Astrocyte of the hippocampus (primary cell): Measurements from ENCODE around the gene ZNF322.

Source experiments
- DNase-seq: peaks from one replicate; pipeline ENCODE4 v3.0.0; 2011; ENCODE audit warnings: low read depth, low spot score

Gene ZNF322

DNA sequence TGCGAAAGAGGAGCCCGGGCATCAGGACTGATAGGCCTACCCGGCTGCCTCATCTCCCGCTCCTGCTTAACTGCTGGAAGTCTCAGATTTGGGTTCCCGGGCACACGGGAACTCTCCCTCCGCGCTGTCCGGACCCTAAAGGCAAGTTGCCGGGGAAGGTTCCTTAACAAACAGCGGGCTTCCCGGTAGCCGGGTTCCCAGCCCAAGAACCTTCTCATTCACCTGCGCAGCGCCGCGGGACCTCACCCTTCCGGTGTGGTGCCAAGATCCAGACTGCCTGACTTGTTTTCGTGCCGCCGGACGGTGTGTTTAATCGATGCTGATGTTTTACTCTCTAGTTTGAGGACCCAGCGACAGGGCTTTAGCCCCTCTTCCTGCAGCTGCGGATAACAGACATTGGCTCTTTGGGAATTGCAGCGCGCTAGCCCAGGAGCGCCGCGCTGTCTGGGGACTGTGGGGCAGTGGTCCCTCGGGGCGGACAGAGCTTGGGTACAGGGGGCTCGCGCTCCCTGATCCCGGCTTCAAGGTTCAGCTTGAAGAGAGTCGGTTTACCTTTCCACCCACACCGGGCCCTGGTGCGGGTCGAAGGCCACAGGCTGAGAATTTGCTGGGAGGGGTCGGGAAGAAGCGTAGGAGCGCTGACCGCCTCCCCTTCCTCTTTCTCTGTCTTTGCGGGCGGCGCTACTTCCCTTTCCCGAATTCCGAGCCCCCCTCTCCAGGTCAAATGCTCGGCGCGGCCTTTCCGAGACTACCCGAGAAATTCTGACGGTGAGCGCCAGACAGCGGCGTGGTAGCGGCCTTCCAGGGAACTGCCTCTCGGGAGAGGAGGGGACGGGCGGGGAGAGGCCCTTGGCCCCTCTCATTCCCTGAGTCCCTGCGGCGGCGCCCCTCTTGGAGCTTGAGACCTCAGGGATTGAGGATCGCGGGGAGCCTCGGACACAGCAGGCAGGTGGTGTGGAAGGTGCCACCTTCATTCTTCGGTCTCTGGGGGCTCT, 45.6 kb downstream of the ZNF322 start:
- DNase-seq, result peak; percentile 36

DNA sequence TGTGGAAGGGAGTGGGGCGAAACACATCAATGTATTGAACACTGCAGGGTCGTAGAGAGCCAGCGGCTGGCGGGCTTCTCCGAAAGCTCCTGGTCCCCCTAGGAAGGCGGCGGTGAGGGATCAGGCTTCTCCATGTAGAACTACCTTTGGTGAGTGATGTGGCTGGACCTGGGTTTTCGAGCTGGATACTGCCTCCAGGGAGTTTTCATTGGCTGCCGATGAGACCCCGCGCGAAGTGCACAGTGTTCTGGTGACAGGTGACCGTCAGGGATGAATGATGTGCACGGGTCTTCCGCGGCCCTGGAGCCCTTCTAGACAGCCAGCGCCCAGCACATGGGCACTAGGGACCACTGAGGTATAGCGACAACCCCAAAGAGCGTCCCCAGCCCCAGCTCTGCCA, 46.3 kb downstream of the ZNF322 start:
- DNase-seq, result no peak

DNA sequence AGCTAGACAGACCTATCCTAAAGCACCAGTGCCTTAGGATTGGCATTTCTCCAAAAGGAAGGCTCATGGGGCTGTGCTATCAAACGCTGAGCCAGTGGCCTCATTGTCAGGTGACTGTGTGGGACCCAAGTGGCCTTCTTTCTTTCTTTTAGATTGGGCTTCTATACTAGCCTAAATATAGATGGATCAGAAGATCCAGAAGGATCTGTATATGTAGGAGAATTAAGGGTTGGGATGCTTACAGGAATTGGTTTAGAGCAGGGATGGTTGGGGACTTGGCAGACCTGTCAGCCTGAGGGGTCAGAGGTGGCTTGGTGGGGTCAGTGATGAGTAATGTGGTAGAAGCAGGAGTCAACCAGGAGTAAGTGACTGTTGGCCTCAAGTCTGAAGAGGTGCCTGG, 47.9 kb downstream of the ZNF322 start:
- no peak for DNase-seq

DNA sequence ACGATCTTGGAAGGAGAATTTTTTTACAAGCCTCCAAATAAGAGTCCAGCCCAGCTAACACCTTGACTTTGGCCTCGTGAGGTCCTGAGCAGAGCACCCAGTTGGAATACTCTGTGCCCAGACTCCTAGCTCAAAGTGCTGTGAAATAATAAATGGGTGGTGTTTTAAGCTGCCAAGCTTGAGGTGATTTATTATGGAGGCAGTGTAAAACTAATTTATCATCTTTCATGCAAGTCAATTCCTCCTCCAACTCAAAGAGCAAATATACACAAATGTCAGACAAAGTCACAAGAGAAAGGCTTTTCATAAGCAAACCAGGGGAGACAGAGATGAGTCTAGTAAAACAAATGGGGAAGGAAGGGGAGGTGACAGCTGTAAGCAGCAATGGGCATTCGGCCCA, 50.1 kb downstream of the ZNF322 start:
- DNase-seq, result no peak

DNA sequence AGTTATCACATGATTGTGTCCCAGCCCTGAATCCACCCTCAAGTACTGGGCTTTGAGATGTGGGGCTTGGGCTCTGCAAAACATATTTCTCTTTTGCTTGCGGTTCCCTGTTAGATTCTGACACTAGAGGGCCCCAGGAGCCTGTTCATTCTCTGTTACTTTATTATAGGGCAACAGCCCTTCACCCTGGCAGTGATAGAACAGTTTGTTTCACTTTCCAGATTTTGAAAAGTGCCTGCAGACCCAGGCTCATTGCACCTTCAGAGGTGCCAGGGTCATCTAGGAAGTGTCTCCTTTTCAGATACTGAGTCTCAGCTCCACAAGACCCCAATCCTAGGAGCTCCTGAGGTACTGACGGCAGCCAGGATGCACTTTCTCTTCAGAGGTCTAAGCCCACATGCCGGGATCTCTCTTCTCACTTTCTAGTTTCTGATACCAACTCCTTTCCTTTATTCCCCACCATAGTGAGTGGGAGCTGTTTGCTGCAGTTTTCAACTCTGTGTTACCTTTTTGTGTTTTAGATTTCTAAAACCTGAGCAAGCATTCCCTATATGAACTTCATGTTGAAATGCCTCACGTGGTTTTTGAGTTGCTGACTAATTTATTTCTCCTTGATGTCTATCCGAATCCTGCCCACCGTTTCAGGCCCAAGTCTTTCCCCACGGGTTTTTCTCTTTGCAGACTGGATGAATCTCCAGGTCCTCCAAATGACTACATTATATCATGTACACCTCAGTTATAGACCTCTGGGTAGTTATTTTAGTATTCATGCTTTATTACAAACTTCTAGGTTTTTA, 51.9 kb downstream of the ZNF322 start:
- DNase-seq, result peak; percentile 75

DNA sequence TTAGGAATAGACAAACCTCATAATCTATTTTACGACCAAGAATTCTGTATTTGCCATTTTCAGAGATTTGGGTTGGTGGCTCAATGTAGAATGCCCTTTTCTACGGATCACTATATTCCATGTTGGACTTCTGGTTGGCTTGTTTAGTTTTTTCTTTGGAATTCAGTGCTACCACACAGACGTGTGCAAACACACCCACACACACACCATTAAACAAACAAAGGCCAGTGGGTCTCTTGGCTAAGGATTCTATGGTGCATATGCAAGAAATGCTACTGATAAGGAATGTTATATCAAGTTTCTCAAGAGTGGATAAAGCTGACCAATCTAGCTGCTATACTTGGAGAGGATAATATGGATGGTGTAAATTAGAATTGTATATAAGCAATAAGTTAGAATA, 54.7 kb downstream of the ZNF322 start:
- no peak for DNase-seq

DNA sequence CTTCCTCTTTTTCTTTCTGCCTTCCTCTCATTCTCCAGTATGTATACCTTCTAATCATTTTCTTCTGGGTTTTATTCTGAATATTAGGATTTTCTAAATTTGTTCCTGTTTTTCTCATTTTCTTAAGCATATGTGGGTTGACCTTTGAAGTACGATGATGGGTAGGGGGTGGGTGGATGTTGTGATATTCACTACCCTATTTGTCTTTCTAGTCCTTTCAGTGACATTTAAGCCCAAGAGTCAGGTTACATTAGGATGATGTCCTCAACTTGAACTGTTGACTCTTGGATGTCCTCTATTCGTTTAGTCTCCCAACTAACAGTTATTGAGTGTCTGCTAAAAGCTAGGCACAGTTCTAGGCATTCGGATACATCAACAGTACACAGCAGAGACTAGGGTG, 55.5 kb downstream of the ZNF322 start:
- DNase-seq, result no peak

DNA sequence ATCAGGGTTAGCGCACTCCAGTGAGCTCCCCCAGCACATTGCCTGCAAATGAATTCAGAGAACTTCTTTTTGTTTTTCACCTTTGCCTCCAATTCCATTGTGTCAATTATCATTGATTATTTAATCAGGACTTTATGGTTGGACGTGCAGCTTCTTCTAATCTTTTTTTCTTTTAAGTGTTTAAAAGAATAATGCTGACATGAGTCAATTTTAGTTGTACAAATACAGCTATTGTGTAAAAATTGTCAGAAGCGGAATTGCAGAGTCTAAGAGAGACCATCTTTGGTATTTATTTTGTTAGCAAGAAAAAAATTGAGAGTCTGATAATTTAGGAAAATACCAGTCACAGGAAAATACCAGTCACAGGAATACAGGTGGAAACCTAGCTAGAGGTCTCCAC, 57.3 kb downstream of the ZNF322 start:
- DNase-seq, result no peak

DNA sequence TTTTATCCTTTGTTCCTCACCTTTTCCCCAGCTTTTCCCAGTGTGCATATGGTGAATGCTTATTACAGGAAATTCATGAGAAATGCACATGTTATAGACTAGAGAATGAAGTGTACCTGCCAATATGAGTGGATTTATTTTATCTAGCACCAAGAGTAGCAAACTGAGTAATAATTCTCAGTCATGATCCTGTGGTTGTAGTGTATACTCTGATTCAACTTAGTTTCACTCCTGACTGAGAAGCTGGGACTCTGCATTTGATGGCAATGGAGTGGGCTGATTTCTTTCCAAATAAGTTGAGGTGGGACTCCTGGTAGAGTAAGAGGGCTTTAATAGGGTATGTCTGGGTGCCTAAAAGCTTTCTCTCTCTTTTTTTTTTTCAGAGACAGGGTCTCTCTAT, 58.8 kb downstream of the ZNF322 start:
- no peak for DNase-seq

DNA sequence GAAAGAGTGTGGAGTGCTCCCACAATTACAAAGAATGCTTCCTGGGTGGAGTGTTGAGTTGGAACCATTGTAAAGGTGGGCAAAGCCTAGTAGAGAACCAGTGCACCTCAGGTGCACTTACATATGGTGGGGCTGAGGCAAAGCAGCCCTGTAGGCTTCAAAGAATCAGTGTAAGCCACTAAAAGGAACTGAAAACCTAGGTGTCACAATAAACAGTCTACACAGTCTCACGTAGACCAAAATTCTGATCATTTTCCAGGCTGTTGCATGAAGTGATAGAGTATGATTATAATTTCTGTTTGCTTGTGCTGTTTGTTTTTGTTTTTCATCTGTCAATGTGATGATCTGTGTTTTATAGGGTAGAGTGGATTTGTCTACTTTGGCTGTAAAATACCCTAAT, 60.0 kb downstream of the ZNF322 start:
- no peak for DNase-seq

DNA sequence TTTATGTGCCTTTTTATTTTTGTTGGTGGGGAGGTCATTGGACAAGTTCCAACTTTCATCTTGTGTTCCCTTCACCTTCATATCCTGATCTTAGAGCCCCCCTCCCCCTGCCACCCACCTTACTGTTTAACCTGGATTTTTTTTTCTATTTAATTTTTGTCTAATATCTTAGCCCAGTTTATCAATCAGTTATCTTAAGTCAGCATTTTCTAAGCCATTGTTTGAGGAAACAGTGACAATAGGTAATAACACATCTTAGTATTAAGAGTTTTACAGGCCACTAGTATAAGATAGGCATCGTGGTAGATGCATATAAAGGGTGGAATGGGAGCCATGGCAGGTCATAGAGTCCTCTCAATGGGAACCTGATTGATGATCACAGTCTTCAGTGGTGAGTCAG, 60.4 kb downstream of the ZNF322 start:
- no peak for DNase-seq

DNA sequence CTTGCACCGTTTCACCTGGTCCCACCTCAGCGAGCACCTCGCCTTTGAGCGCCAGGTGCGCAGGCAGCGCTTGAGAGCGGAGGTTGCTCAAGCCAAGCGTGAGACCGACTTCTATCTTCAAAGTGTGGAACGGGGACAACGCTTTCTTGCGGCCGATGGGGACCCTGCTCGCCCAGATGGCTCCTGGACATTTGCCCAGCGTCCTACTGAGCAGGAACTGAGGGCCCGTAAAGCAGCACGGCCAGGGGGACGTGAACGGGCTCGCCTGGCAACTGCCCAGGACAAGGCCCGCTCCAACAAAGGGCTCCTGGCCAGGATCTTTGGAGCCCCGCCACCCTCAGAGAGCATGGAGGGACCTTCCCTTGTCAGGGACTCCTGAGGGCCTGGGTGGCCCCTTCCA, 61.3 kb downstream of the ZNF322 start:
- DNase-seq, result no peak

DNA sequence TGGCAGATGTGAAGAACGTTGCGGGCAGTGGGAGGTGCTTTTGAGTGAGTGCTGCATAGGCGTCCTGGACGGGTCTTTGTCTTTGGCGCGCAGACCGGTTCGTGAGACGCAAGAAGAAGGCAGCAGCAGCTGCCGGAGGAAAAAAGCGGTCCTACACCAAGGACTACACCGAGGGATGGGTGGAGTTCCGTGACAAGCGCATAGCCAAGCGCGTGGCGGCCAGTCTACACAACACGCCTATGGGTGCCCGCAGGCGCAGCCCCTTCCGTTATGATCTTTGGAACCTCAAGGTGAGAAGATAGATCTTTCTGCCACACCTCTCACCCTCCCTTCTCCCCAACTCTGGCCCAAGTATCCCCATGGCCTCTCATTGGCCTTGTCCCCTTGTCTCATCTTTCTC, 61.7 kb downstream of the ZNF322 start:
- no peak for DNase-seq

DNA sequence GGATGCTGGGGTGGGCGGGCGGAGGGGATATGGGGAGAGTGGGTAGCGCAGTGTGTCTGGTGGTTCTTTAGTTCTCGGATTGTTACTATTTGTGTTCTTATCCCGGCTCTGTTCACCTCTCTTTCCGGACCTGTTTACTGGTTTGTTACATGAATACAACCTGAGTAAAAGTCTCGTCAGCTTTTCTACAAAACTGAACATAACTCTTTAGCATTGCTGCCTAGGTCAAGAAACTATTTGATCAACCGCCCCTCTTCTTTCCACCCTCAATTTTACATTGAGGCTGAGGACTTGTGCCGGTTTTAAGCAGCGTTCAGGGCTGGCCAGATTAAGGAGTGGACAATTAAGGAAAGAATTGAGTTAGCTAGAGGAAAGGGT, 62.2 kb downstream of the ZNF322 start:
- no peak for DNase-seq

DNA sequence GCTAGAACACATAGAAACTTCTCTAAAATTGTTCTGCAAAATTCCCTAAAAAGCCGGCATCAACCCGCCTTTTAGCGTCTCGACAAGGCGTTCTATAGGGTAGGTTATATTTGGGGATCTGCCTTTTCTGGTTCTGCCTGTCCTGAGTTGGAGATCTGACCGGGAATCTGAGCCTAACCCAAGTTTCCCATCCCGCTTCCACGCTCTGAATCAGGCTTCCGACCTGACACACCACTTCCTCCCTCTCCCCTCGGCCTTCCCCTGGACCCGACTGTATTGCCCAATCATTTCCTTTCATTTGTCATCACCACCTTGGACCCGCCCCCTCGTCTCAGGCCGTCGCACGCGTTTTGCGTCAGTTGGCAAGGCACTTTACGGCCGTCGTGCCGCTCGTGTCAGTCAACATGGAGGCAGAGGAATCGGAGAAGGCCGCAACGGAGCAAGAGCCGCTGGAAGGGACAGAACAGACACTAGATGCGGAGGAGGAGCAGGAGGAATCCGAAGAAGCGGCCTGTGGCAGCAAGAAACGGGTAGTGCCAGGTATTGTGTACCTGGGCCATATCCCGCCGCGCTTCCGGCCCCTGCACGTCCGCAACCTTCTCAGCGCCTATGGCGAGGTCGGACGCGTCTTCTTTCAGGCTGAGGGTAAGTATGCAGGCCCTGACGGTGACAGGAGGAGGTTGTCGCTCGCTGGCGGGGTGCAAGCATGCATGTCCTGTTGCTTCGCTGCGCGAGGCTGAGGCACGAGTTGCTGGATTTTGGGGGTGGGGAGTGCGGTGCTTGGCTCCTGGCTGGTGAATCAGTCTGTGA, 62.8 kb downstream of the ZNF322 start, which contains the start of gene ABT1:
ABT1 (plus strand) TSS at position 375 of the 810 bp plus-strand sequence; CDS start at position 405, 30 bp downstream.
- peak; percentile 99 for DNase-seq

DNA sequence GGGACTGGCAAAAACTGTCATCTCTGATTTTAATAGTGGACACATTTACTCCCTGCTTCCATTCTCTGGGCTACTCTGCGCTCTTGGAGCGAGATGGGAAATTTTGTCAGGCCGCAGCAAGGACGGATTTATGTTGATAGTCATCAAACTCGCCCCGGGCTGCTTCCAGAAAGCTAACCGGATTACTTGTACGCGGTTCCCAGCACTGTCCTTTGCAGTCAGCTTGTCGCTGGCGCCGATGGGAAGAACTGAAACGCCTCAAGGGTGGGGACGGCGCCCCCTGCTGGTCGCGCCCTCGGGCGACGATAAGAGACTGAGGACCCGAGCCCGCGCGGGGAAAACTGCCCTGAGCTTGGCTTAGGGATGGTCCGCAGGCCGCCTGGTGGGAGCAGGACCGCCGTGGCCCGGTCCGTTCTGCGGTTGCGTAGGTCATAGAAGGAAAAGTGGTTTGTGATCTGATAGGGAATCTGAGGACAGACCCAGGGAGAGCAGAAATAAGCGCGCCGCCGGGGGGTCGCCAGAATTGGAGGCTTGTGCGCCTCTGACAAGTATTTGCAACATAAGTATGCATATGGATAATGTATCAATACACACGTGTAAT, 63.8 kb downstream of the ZNF322 start:
- peak; percentile 95 for DNase-seq

DNA sequence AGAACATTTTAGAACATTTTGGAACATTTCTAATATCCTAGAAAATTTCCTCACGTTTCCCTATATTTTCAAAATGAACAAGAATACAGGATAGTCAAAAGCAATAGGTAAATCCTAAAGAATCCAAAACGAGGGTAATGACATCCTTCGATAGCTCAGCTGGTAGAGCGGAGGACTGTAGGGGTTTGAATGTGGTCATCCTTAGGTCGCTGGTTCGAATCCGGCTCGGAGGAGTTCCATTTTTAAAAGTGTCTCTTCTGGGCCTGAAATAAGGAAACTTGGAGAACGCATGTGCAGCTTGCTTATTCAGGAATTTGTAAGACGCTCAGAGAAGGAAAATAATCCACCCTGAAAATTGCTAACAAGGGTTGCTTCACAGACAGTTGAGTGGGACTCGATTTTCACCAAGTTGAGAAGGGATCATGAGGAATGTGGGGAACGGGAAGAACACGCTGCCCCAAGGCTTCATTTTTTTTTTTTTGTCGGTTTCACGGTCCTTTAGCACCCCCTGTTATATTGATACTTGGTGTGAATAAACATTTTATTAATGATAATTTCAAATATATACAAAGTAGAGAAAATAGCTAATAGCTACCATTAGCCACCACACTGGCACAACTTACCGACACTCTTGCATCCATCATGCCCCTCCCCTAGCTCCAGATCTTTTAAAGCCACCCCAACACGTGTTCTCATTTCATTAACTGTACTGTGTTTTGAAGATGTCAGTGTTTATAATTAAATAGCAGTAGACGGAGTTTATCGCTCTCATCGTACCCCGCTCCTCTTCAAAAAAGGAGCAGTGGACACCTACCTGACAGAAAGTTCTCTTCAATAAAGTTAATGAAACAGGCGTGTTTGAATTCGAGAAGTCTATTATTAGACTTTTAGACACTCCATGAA, 64.6 kb downstream of the ZNF322 start:
- peak; percentile 58 for DNase-seq

DNA sequence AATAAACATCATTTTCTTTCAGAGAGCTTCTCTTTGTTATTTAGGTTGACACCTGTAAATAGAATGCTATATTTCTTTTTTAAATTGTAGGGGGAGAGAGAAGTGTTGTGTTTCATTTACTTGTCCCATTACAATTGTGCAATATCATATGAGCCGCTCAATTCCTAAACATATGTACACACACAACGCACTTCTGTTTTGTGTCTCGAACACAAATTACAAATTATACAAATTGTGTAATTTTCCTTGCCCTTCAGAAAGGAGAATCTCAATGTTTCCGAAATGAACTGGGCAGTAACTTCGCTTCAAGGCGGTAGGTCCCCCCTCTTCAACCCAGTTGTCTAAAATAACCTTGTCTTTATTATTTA, 65.4 kb downstream of the ZNF322 start:
- DNase-seq, result no peak

DNA sequence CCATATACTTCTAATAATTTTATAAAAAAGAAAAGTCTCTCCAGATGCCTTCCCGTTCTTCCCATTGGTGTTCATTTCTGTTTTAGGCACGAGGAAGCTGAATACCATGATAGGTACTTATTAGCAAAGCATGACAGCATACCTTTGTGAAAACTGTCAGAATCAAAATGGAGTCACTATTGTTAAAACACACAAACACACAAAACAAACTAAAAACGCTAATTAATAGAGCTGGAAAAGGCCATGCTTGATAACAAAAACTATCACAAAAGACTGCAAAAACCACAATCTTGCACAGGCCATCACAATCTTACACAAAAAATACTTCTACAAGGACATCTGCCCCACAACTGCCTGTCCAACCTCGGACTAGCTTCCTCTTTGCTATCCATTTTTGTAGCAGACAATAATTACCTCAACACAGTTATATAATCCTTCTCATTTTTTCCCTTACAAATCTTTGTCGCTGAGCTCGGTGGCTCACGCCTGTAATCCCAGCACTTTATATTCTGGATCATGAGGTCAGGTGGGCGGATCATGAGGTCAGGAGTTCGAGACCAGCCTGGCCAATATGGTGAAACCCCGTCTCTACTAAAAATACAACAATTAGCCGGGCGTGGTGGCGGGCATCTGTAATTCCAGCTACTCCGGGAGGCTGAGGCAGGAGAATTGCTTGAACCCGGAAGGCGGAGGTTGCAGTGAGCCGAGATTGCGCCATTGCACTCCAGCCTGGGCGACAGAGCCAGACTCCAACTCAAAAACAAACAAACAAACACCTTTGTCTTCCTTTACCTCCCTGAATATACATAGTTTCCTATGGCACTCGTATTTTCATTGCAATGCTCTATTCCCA, 66.0 kb downstream of the ZNF322 start:
- no peak for DNase-seq
